HEK293 (cell line): ENCODE data around the gene SNRPD3.

Source experiments
- CTCF ChIA-PET: fragments of 350-600 bp; formaldehyde crosslinking; extraction: SDS; loops from one replicate; lab custom pipeline; 2021; ENCODE audit warnings: antibody characterized with exemption; lab: Yijun Ruan, JAX
- POLR2A ChIA-PET: fragments of 300-600 bp; formaldehyde crosslinking; extraction: SDS; loops from one replicate; lab custom pipeline; 2020; ENCODE audit warnings: antibody characterized with exemption, inconsistent platforms; lab: Yijun Ruan, JAX
- H3K27ac ChIP-seq: fragments of 200-500 bp; sonication (Bioruptor generic); 2 replicates; pipeline ENCODE4 v1.5.1; 2014; ENCODE audit warnings: low read depth, low read length, control low read depth, inconsistent platforms; ENCODE audit errors: extremely low read depth
- H3K36me3 ChIP-seq, 2 experiments: fragments of 200-500 bp in 1 of 2; sonication (Bioruptor generic) in 1 of 2; 1 replicate in 1 of 2; 2 replicates in 1 of 2; pipeline ENCODE4 v1.5.1; 2014 to 2017; ENCODE audit warnings: inconsistent platforms in 2 of 2, low read length in 2 of 2; ENCODE audit not compliant: control insufficient read depth in 2 of 2, insufficient read depth in 1 of 2
- H3K4me1 ChIP-seq: fragments of 200-500 bp; sonication (Bioruptor generic); 2 replicates; pipeline ENCODE4 v1.5.1; 2014; ENCODE audit warnings: mild to moderate bottlenecking, low read length, inconsistent platforms; ENCODE audit not compliant: control insufficient read depth, insufficient read depth
- H3K4me3 ChIP-seq: 2 replicates; pipeline ENCODE4 v1.5.1; 2011; ENCODE audit warnings: low read depth, mild to moderate bottlenecking, control low read depth, low read length, moderate library complexity
- H3K9me3 ChIP-seq: fragments of 200-500 bp; sonication (Bioruptor generic); 2 replicates; pipeline ENCODE4 v1.5.1; 2014; ENCODE audit warnings: low read depth, low read length, inconsistent platforms; ENCODE audit not compliant: control insufficient read depth, insufficient read depth
- GLIS1 ChIP-seq: fragments of 450-650 bp; formaldehyde crosslinking; IDR thresholded peaks from 2 replicates; pipeline ENCODE4 v1.5.1; 2016; ENCODE audit warnings: missing biosample characterization, missing genetic modification characterization
- HIC1 ChIP-seq: fragments of 450-650 bp; formaldehyde crosslinking; IDR thresholded peaks from 2 replicates; pipeline ENCODE4 v1.5.1; 2016; ENCODE audit warnings: missing biosample characterization, missing genetic modification characterization
- HOXA7 ChIP-seq: sonication (generic); formaldehyde crosslinking; IDR thresholded peaks from 2 replicates; pipeline ENCODE4 v1.8.1; 2022; ENCODE audit warnings: missing genetic modification reagents, borderline replicate concordance
- KLF10 ChIP-seq: fragments of 450-650 bp; IDR thresholded peaks from 2 replicates; pipeline ENCODE4 v1.5.1; 2018; ENCODE audit warnings: missing biosample characterization, mild to moderate bottlenecking, missing genetic modification characterization
- KLF7 ChIP-seq: fragments of 450-650 bp; formaldehyde crosslinking; IDR thresholded peaks from 2 replicates; pipeline ENCODE4 v1.5.1; 2016; ENCODE audit warnings: missing biosample characterization, missing genetic modification characterization, borderline replicate concordance
- MEIS1 ChIP-seq: sonication (generic); formaldehyde crosslinking; IDR thresholded peaks from 2 replicates; pipeline ENCODE4 v1.8.1; 2022; ENCODE audit warnings: missing genetic modification reagents, mild to moderate bottlenecking, borderline replicate concordance
- OSR2 ChIP-seq: fragments of 450-650 bp; formaldehyde crosslinking; IDR thresholded peaks from 2 replicates; pipeline ENCODE4 v1.5.1; 2016; ENCODE audit warnings: missing biosample characterization, missing genetic modification characterization
- PATZ1 ChIP-seq: fragments of 450-650 bp; formaldehyde crosslinking; IDR thresholded peaks from 2 replicates; pipeline ENCODE4 v1.5.1; 2016; ENCODE audit warnings: missing biosample characterization, missing genetic modification characterization
- PRDM2 ChIP-seq: fragments of 450-650 bp; formaldehyde crosslinking; IDR thresholded peaks from 2 replicates; pipeline ENCODE4 v1.5.1; 2016; ENCODE audit warnings: missing biosample characterization, missing genetic modification characterization, borderline replicate concordance
- ZBTB1 ChIP-seq: fragments of 450-650 bp; formaldehyde crosslinking; IDR thresholded peaks from 2 replicates; pipeline ENCODE4 v1.5.1; 2016; ENCODE audit warnings: missing biosample characterization, missing genetic modification characterization
- ZNF16 ChIP-seq: fragments of 450-650 bp; formaldehyde crosslinking; IDR thresholded peaks from 2 replicates; pipeline ENCODE4 v1.5.1; 2016; ENCODE audit warnings: low read depth, missing biosample characterization, missing genetic modification characterization
- ZNF19 ChIP-seq: fragments of 450-650 bp; formaldehyde crosslinking; IDR thresholded peaks from 2 replicates; pipeline ENCODE4; 2016; ENCODE audit warnings: missing biosample characterization, missing genetic modification characterization, low read depth
- ZNF202 ChIP-seq: fragments of 450-650 bp; formaldehyde crosslinking; IDR thresholded peaks from 2 replicates; pipeline ENCODE4 v1.5.1; 2016; ENCODE audit warnings: missing biosample characterization, missing genetic modification characterization, borderline replicate concordance
- ZNF24 ChIP-seq: fragments of 450-650 bp; formaldehyde crosslinking; IDR thresholded peaks from 2 replicates; pipeline ENCODE4 v1.5.1; 2016; ENCODE audit warnings: missing biosample characterization, missing genetic modification characterization
- ZNF26 ChIP-seq: fragments of 450-650 bp; formaldehyde crosslinking; IDR thresholded peaks from 2 replicates; pipeline ENCODE4 v1.5.1; 2016; ENCODE audit warnings: missing biosample characterization, missing genetic modification characterization
- ZNF311 ChIP-seq: fragments of 450-650 bp; formaldehyde crosslinking; IDR thresholded peaks from 2 replicates; pipeline ENCODE4 v1.5.1; 2017; ENCODE audit warnings: missing biosample characterization, missing genetic modification characterization, borderline replicate concordance
- ZNF335 ChIP-seq: fragments of 450-650 bp; formaldehyde crosslinking; conservative IDR thresholded peaks from 2 replicates; pipeline ENCODE4 v1.5.1; 2016; ENCODE audit warnings: missing biosample characterization, missing genetic modification characterization
- ZNF473 ChIP-seq: fragments of 450-650 bp; formaldehyde crosslinking; IDR thresholded peaks from 2 replicates; pipeline ENCODE4 v1.5.1; 2017; ENCODE audit warnings: missing biosample characterization, missing genetic modification characterization
- ZNF48 ChIP-seq: fragments of 450-650 bp; formaldehyde crosslinking; IDR thresholded peaks from 2 replicates; pipeline ENCODE4 v1.5.1; 2016; ENCODE audit warnings: missing biosample characterization, missing genetic modification characterization
- ZNF488 ChIP-seq: fragments of 450-650 bp; formaldehyde crosslinking; IDR thresholded peaks from 2 replicates; pipeline ENCODE4 v1.5.1; 2016; ENCODE audit warnings: missing biosample characterization, missing genetic modification characterization
- ZNF677 ChIP-seq: fragments of 450-650 bp; IDR thresholded peaks from 2 replicates; pipeline ENCODE4 v1.5.0; 2018; ENCODE audit warnings: missing biosample characterization, mild to moderate bottlenecking, missing genetic modification characterization, moderate library complexity
- TF ChIP-seq, protein P1 (sequence below): fragments of 450-650 bp; formaldehyde crosslinking; IDR thresholded peaks from 2 replicates; pipeline ENCODE4 v1.5.1; 2016; ENCODE audit warnings: missing biosample characterization, missing genetic modification characterization

SNRPD3 gene

DNA sequence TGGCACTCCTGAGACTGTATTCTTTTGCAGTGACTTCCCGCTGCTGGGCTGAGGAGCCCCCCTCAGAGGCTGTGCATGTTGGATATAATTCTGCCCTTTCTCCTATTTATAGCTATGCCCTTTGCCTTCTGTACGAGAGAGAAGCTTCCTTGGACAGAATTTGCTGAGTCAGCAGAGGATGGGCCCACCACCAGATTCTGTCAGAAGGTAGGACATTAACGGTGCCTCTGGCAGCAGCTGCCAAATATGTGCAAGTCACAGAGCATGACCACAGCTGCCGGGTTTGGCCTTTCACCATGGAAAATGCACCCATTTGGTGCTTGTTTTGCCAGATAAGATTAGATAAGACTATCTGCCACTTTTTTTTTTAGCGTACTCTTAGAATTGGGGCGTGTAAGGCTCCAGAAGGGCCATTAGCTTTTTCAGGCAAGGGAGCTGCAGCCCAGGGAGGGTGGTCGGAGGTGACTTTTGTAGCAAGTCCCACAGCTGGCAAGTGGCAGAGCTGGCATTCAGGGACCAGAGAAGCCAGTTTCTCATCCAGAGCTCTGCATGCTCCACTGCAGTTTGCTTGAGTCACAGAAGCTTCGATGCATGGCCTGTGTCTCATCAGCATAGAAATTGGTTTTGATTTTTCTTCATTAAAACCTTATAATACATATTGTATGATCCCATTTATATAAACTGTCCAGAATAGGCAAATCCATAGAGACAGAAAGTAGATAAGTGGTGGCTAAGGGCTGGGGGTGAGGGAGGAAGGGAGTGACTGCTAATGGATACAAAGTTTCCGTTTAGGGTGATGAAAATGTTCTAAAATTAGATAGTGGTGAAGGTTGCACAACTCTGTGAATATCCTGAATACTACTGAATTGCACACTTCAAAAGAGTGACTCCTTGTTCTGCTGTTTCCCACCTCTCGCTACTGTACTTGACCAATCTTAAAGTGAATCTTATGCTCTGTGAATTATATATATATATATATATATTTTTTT lies 44.9 kb upstream of the SNRPD3 start:
- no peaks in the 10 kb centered on the region for H3K36me3 ChIP-seq
- H3K9me3 ChIP-seq, result no peaks in the 10 kb centered on the region
- H3K27ac ChIP-seq, result no peak overlapping the region
- CTCF ChIA-PET, result interaction anchor here (0.7 to 1.4 kb wide), 3 partner anchors 11 to 88 kb away, joined by 3 to 7 read pairs (median 4); no protein-coding TSS in a partner anchor
- H3K4me1 ChIP-seq, result peaks cover 18% of the 10 kb centered on the region
- no peak overlapping the region for H3K4me3 ChIP-seq
- POLR2A ChIA-PET, result no interaction called here
- TF ChIP-seq ZNF473 (tag by site-specific recombination) (no peak), ZNF202 (tag by site-specific recombination) (no peak), ZNF311 (tag by site-specific recombination) (no peak), HIC1 (tag by site-specific recombination) (no peak), ZNF48 (tag by site-specific recombination) (no peak), PRDM2 (tag by site-specific recombination) (no peak), PATZ1 (tag by site-specific recombination) (no peak), KLF7 (tag by site-specific recombination) (no peak), ZNF488 (tag by site-specific recombination) (no peak), HOXA7 (CRISPR knock-in tag) (no peak), ZNF16 (tag by site-specific recombination) (no peak), OSR2 (tag by site-specific recombination) (no peak), ZBTB1 (tag by site-specific recombination) (no peak), ZNF677 (tag by site-specific recombination) (no peak), KLF10 (tag by site-specific recombination) (no peak), ZNF26 (tag by site-specific recombination) (no peak), ZNF335 (tag by site-specific recombination) (peak; percentile 39; the same call in 1 of the 2 replicates), ZNF24 (tag by site-specific recombination) (no peak), GLIS1 (no peak), ZNF19 (no peak), MEIS1 (CRISPR knock-in tag) (no peak)
- TF ChIP-seq, protein P1, sequence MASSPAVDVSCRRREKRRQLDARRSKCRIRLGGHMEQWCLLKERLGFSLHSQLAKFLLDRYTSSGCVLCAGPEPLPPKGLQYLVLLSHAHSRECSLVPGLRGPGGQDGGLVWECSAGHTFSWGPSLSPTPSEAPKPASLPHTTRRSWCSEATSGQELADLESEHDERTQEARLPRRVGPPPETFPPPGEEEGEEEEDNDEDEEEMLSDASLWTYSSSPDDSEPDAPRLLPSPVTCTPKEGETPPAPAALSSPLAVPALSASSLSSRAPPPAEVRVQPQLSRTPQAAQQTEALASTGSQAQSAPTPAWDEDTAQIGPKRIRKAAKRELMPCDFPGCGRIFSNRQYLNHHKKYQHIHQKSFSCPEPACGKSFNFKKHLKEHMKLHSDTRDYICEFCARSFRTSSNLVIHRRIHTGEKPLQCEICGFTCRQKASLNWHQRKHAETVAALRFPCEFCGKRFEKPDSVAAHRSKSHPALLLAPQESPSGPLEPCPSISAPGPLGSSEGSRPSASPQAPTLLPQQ (tag by site-specific recombination), result peak; percentile 96
